Measurements from ENCODE around the gene ATG4A. TPM values are rescaled to one million over a fixed set of nuclear protein-coding genes. Genes with fewer than 3 reads are reported as not detected.

Gene ATG4A
- total and polyA plus RNA-seq, 2 of the 8 experiments (the other 6 are each of a cell fraction or from before 2014, with no cell fraction given) = 1.2 to 2.0 TPM

GRCh38 chrX:108097380-108097779, 5.8 kb downstream of the ATG4A start:
- no peak overlapping the region for H2BK20ac ChIP-seq (ENCODE audit: low read length)
- no peak overlapping the region for H3K27ac ChIP-seq (ENCODE audit: low read depth, low read length)
- no peaks in the 10 kb centered on the region for H3K23me2 ChIP-seq (ENCODE audit: low read depth, low read length)
- H3K23ac ChIP-seq (ENCODE audit: insufficient read length) = no peak overlapping the region
- H2AFZ ChIP-seq (ENCODE audit: low read length) = no peak overlapping the region
- H3K79me2 ChIP-seq (ENCODE audit: control insufficient read depth in 1 of 2, insufficient read depth in 2 of 2, low read length in 2 of 2) = no peaks in the 10 kb centered on the region
- no peaks in the 10 kb centered on the region for H3K79me1 ChIP-seq (ENCODE audit: low read depth, low read length)
- H3K4me2 ChIP-seq (ENCODE audit: insufficient read depth in 1 of 2, low read depth in 2 of 2, low read length in 2 of 2) = no peak overlapping the region
- H2BK120ac ChIP-seq (replicated peaks; ENCODE audit: low read depth, low read length) = no peak overlapping the region
- no peak overlapping the region for H3K14ac ChIP-seq (ENCODE audit: insufficient read length)
- WGBS, 2 experiments (ENCODE audit: extremely low coverage in 1 of 2, insufficient coverage in 1 of 2, insufficient read length in 1 of 2, insufficient replicate concordance in 2 of 2, low coverage in 1 of 2, low lambda C conversion rate in 2 of 2, missing lambda C conversion rate in 1 of 2) = 87% methylated on average over 2 of the region's 2 CpGs; no CpG with 5 or more reads in 1 of the 2 experiments
- POLR2A ChIA-PET (ENCODE audit: partially characterized antibody) = no interaction called here
- no peak overlapping the region for H2BK5ac ChIP-seq (ENCODE audit: low read depth, low read length)
- no peak overlapping the region for H3K4ac ChIP-seq (replicated peaks; ENCODE audit: insufficient read length, low read depth, low read length)
- no peak overlapping the region for H3K4me3 ChIP-seq (ENCODE audit: extremely low read depth in 1 of 4, insufficient read depth in 2 of 4, low read depth in 3 of 4, low read length in 4 of 4)
- no peak overlapping the region for H2AK5ac ChIP-seq (ENCODE audit: low read depth, low read length)
- CTCF ChIA-PET (ENCODE audit: partially characterized antibody) = interaction anchor here (0.6 kb wide), 1 partner anchor 207 kb away, joined by 3 read pairs; no protein-coding TSS in a partner anchor
- H3K36me3 ChIP-seq (ENCODE audit: control insufficient read depth in 2 of 4, insufficient read depth in 4 of 4, low read length in 3 of 4) = no peaks in the 10 kb centered on the region
- H4K5ac ChIP-seq (ENCODE audit: insufficient read length, low read depth, low read length) = no peak overlapping the region
- no peak overlapping the region for H4K91ac ChIP-seq (replicated peaks; ENCODE audit: insufficient read length, low read length)
- no peak overlapping the region for H2BK12ac ChIP-seq (ENCODE audit: low read depth, low read length)
- H3K9ac ChIP-seq (replicated peaks in 1 of 4; ENCODE audit: extremely low read depth in 1 of 4, low read depth in 3 of 4, low read length in 3 of 4) = no peak overlapping the region
- no peak overlapping the region for H3K18ac ChIP-seq (ENCODE audit: extremely low read depth, low read length)
- H4K20me1 ChIP-seq (replicated peaks in 1 of 2; ENCODE audit: control insufficient read depth in 1 of 2, insufficient read depth in 2 of 2, low read length in 2 of 2) = no peaks in the 10 kb centered on the region
- H3K56ac ChIP-seq (replicated peaks; ENCODE audit: insufficient read length, low read depth, low read length) = no peak overlapping the region
- H3K9me3 ChIP-seq (ENCODE audit: insufficient read depth in 2 of 2, low read depth in 1 of 2, low read length in 1 of 2) = no peaks in the 10 kb centered on the region
- DNase-seq (ENCODE audit: low read depth in 1 of 2, low spot score in 2 of 2) (no peak), FAIRE-seq (no peak)
- no peaks in the 10 kb centered on the region for H3K4me1 ChIP-seq (replicated peaks in 1 of 4; ENCODE audit: control insufficient read depth in 3 of 4, insufficient read depth in 4 of 4, low read length in 3 of 4)
- no peak overlapping the region for H2BK15ac ChIP-seq (ENCODE audit: low read length)
- H4K8ac ChIP-seq (ENCODE audit: extremely low read depth, insufficient read depth, low read length) = no peak overlapping the region
- no peaks in the 10 kb centered on the region for H3K27me3 ChIP-seq (replicated peaks in 1 of 4; ENCODE audit: control insufficient read depth in 3 of 4, extremely low read depth in 1 of 4, insufficient read depth in 3 of 4, low read length in 3 of 4)
- TF ChIP-seq RFX5 (IDR thresholded peaks at IDR 0.05; ENCODE audit: borderline replicate concordance, low read depth, low read length) = no peak
- no peak for TF ChIP-seq ATF3 (IDR thresholded peaks at IDR 0.05; ENCODE audit: insufficient read depth, low read depth, low read length)
- TF ChIP-seq CREB1 (IDR thresholded peaks at IDR 0.05) = no peak
- TF ChIP-seq SUZ12 (IDR thresholded peaks at IDR 0.05; ENCODE audit: low read length) = no peak
- TF ChIP-seq POLR2AphosphoS5 (IDR thresholded peaks at IDR 0.05; ENCODE audit: low read depth, low read length) = no peak
- no peak for TF ChIP-seq TEAD4 (IDR thresholded peaks at IDR 0.05; ENCODE audit: low read depth, low read length)
- TF ChIP-seq SAP30 (IDR thresholded peaks at IDR 0.05; ENCODE audit: insufficient read depth, insufficient replicate concordance, low read length) = no peak
- TF ChIP-seq RBBP5 (IDR thresholded peaks at IDR 0.05; ENCODE audit: borderline replicate concordance, low read depth, low read length) = no peak
- no peak for TF ChIP-seq CTCF (IDR thresholded peaks at IDR 0.05; ENCODE audit: control extremely low read depth in 1 of 3, insufficient read depth in 1 of 3, low read depth in 1 of 3, low read length in 3 of 3)
- TF ChIP-seq NRF1 (IDR thresholded peaks at IDR 0.05; ENCODE audit: low read depth, low read length) = no peak
- no peak for TF ChIP-seq SP2 (IDR thresholded peaks at IDR 0.05; ENCODE audit: low read length)
- no peak for TF ChIP-seq POLR2A (IDR thresholded peaks at IDR 0.05; ENCODE audit: control extremely low read depth in 1 of 2, low read depth in 2 of 2, low read length in 2 of 2)
- no peak for TF ChIP-seq JUND (IDR thresholded peaks at IDR 0.05; ENCODE audit: low read length)

All from H1 (cell line).